HCT116 (cell line): ENCODE results near the gene BIVM. TPM values are rescaled to one million over a fixed set of nuclear protein-coding genes. Genes with fewer than 3 reads are reported as not detected.

Experiments
- ATAC-seq: fragments of 200-7000 bp; cut with Tn5 transposase; 2 replicates; pipeline ENCODE4 v1.9.1; 2020; ENCODE audit warnings: mild to moderate bottlenecking, moderate library complexity
- BruUV-seq: library from RNA; stranded (reverse); fragments of 400-500 nt; replicated peaks from 2 replicates; lab custom pipeline; 2021; lab: Mats Ljungman, UMichigan
- CTCF ChIA-PET: fragments of 300-600 bp; sonication (Branson Sonifier 250); formaldehyde crosslinking; loops from one replicate; lab custom pipeline; 2021; ENCODE audit warnings: antibody characterized with exemption; lab: Charles Lee
- POLR2A ChIA-PET: fragments of 300-600, 350-600 bp; sonication (Branson Sonifier 250); formaldehyde crosslinking; loops from one replicate; lab custom pipeline; 2021; ENCODE audit warnings: antibody characterized with exemption; lab: Charles Lee
- RAD21 ChIA-PET, 2 experiments: fragments of 300-600 bp; sonication (Branson Sonifier 250); formaldehyde crosslinking; loops; one replicate each; lab custom pipeline; 2023; ENCODE audit warnings: low total read pairs in 2 of 2; ENCODE audit not compliant: uncharacterized antibody in 2 of 2, unreplicated experiment in 2 of 2, low non-redundant PET in 1 of 2; lab: Charles Lee
- DNase-seq: peaks from one replicate; pipeline ENCODE4 v3.0.0-alpha.2; 2010; ENCODE audit warnings: low read depth, low spot score
- H2AFZ ChIP-seq: fragments of 200-600 bp; shearing (Covaris generic), sonication (generic); 2 replicates; pipeline ENCODE4 v1.6.1; 2017; ENCODE audit warnings: low read depth, mixed run types, mixed read lengths, antibody characterized with exemption, low read length; ENCODE audit not compliant: poor library complexity, severe bottlenecking
- H3K27ac ChIP-seq: 2 replicates; pipeline ENCODE4 v1.5.1; 2012; ENCODE audit warnings: low read depth, low read length
- H3K27me3 ChIP-seq: fragments of 200-600 bp; sonication (generic); 2 replicates; pipeline ENCODE4 v1.6.1; 2016; ENCODE audit warnings: mixed run types, low read length, mixed read lengths; ENCODE audit not compliant: insufficient read depth
- H3K36me3 ChIP-seq, 2 experiments: fragments of 200-500 bp in 1 of 2; fragments of 200-600 bp in 1 of 2; sonication (Bioruptor generic) in 1 of 2; sonication (generic) in 1 of 2; 2 replicates each; pipeline versions ENCODE4 v1.5.1 to v1.6.1; 2014 to 2016; ENCODE audit warnings: low read length in 2 of 2, inconsistent platforms in 1 of 2, mixed read lengths in 1 of 2, mixed run types in 1 of 2; ENCODE audit not compliant: insufficient read depth in 2 of 2, control insufficient read depth in 1 of 2
- H3K4me1 ChIP-seq, 2 experiments: fragments of 200-600 bp in 1 of 2; sonication (generic) in 1 of 2; 2 replicates each; pipeline versions ENCODE4 v1.5.1 to v1.6.1; 2012 to 2017; ENCODE audit warnings: low read length in 2 of 2, inconsistent platforms in 1 of 2, mild to moderate bottlenecking in 1 of 2, mixed read lengths in 1 of 2, mixed run types in 1 of 2, moderate library complexity in 1 of 2; ENCODE audit not compliant: insufficient read depth in 2 of 2, control insufficient read depth in 1 of 2
- H3K4me2 ChIP-seq: fragments of 200-600 bp; sonication (generic); 2 replicates; pipeline ENCODE4 v1.6.1; 2017; ENCODE audit warnings: mixed run types, low read length, mixed read lengths
- H3K4me3 ChIP-seq, 2 experiments: fragments of 200-600 bp in 1 of 2; sonication (generic) in 1 of 2; replicated peaks in 1 of 2; 2 replicates each; pipeline ENCODE4 v1.5.1; 2011 to 2016; ENCODE audit warnings: low read length in 2 of 2, control low read depth in 1 of 2, low read depth in 1 of 2, mild to moderate bottlenecking in 1 of 2, mixed read lengths in 1 of 2, mixed run types in 1 of 2
- H3K79me2 ChIP-seq: fragments of 200-600 bp; sonication (generic); 2 replicates; pipeline ENCODE4 v1.6.1; 2017; ENCODE audit warnings: mild to moderate bottlenecking, mixed run types, low read length, moderate library complexity, mixed read lengths; ENCODE audit not compliant: insufficient read depth
- H3K9ac ChIP-seq: fragments of 200-600 bp; sonication (generic); 2 replicates; pipeline ENCODE4 v1.6.1; 2016; ENCODE audit warnings: low read length, mixed read lengths
- H3K9me2 ChIP-seq: fragments of 200-600 bp; sonication (generic), shearing (Covaris generic); 2 replicates; pipeline ENCODE4 v1.6.1; 2017; ENCODE audit warnings: mixed run types, mild to moderate bottlenecking, moderate library complexity; ENCODE audit not compliant: insufficient read depth
- H3K9me3 ChIP-seq, 2 experiments: fragments of 200-500 bp in 1 of 2; fragments of 200-600 bp in 1 of 2; sonication (Bioruptor generic) in 1 of 2; sonication (generic) in 1 of 2; 2 replicates each; pipeline ENCODE4 v1.6.1; 2014 to 2017; ENCODE audit warnings: low read length in 2 of 2, mixed read lengths in 2 of 2, inconsistent platforms in 1 of 2, low read depth in 1 of 2, mild to moderate bottlenecking in 1 of 2, mixed run types in 1 of 2, moderate library complexity in 1 of 2; ENCODE audit not compliant: control insufficient read depth in 1 of 2, insufficient read depth in 1 of 2
- H4K20me1 ChIP-seq: fragments of 200-600 bp; sonication (generic), shearing (Covaris generic); 2 replicates; pipeline ENCODE4 v1.6.1; 2017; ENCODE audit warnings: mixed run types, mild to moderate bottlenecking, moderate library complexity; ENCODE audit not compliant: insufficient read depth
- ATF3 ChIP-seq: IDR thresholded peaks from 2 replicates; pipeline ENCODE4 v1.6.1; 2012
- ELF1 ChIP-seq: IDR thresholded peaks from 2 replicates; pipeline ENCODE4 v1.6.1; 2012; ENCODE audit warnings: low read depth, borderline replicate concordance
- JUND ChIP-seq: IDR thresholded peaks from 2 replicates; pipeline ENCODE4 v1.6.1; 2012
- POLR2A ChIP-seq: IDR thresholded peaks from 2 replicates; pipeline ENCODE4 v1.7.0; 2011; ENCODE audit warnings: borderline replicate concordance; ENCODE audit not compliant: insufficient read depth, insufficient read length; ENCODE audit errors: extremely low read depth
- POLR2AphosphoS5 ChIP-seq: IDR thresholded peaks from 2 replicates; pipeline ENCODE4 v1.6.1; 2011; ENCODE audit warnings: mild to moderate bottlenecking, low read depth, low read length, moderate library complexity
- SP1 ChIP-seq: IDR thresholded peaks from 2 replicates; pipeline ENCODE4 v1.6.1; 2012; ENCODE audit warnings: low read depth
- SRF ChIP-seq: IDR thresholded peaks from 2 replicates; pipeline ENCODE4 v1.6.1; 2012; ENCODE audit warnings: low read depth
- YY1 ChIP-seq: IDR thresholded peaks from 2 replicates; pipeline ENCODE4 v1.6.1; 2011; ENCODE audit warnings: low read length, low read depth, moderate library complexity, mild to moderate bottlenecking; ENCODE audit not compliant: insufficient replicate concordance; ENCODE audit errors: extremely low read depth
- ZFX ChIP-seq: fragments of 450-650 bp; IDR thresholded peaks from 2 replicates; pipeline ENCODE4 v1.6.1; 2017
- intact Hi-C: fragments of 100-400 bp; cut with micrococcal nuclease; formaldehyde crosslinking; loops from 2 replicates; pipeline ENCODE4 v1.10.0; 2022
- total RNA-seq: library from RNA; stranded (reverse); gene quantifications from one replicate; pipeline ENCODE4 v1.2.1, GENCODE V29; 2021; ENCODE audit not compliant: unreplicated experiment

The BIVM gene
- total RNA-seq, 1 experiment from 2014 or later = 11.3 TPM

GRCh38 chr13:102773441-102774213 is 25.3 kb upstream of the BIVM start, which contains the start of gene TEX30 (continued):
- peak; percentile 24; the same call in 1 of the 2 replicates for TF ChIP-seq ZFX
- no peak; the same call in 1 of the 2 replicates for TF ChIP-seq SP1
- TF ChIP-seq SRF = no peak
- no peak for TF ChIP-seq ELF1
- TF ChIP-seq JUND = peak; percentile 7; the same call in 1 of the 2 replicates
- peak; percentile 97 for TF ChIP-seq POLR2AphosphoS5
- TF ChIP-seq, all 23 proteins: peak for 7

DNA sequence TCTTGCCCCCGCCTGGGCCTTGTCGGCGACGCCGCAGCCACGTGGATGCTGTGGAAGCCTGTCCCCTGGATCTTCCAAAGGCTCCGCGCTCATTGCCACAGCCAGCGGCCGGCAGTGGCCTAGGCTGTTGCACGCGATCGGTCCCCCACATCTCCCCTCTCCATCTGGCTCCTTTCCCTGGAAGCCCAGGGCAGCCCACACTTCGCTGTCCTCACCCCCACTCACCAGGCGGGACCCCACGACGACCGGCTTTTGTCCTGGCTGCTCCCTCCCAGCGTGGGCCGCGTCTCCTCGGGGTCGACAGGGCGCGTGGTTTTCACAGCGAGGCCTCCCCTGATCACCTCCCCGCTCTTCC is 24.7 kb upstream of the BIVM start:
- POLR2A ChIA-PET = interaction anchor here (1.0 to 1.5 kb wide), 5 partner anchors 15 to 178 kb away, joined by 3 to 8 read pairs (median 4); partner anchors contain the start of genes ERCC5 and TPP2
- H2AFZ ChIP-seq = no peak overlapping the region
- no peak for ATAC-seq
- H3K4me3 ChIP-seq = peak overlapping the region; percentile 36 to 85
- RAD21 ChIA-PET = interaction anchor here in 1 of 2 experiments (1.0 kb wide), 1 partner anchor 49 kb away, joined by 4 read pairs; no protein-coding TSS in a partner anchor
- CTCF ChIA-PET = interaction anchor here (1.3 to 2.0 kb wide), 2 partner anchors 49 to 73 kb away, joined by 4 read pairs; no protein-coding TSS in a partner anchor
- intact Hi-C loops = no loop called here
- H4K20me1 ChIP-seq = no peaks in the 10 kb centered on the region
- no peak for DNase-seq
- H3K79me2 ChIP-seq = peaks cover 24% of the 10 kb centered on the region
- peak overlapping the region; percentile 77 for H3K27ac ChIP-seq
- peak overlapping the region; percentile 87 for H3K9ac ChIP-seq
- TF ChIP-seq YY1 = no peak
- no peak for TF ChIP-seq ELF1
- no peak for TF ChIP-seq ATF3
- TF ChIP-seq POLR2A = no peak
- TF ChIP-seq POLR2AphosphoS5 = no peak
- no peak for TF ChIP-seq ZFX
- TF ChIP-seq, all 23 proteins: peak for 0
- H3K9me2 ChIP-seq = no peaks in the 10 kb centered on the region
- TSS peak; percentile 87 for BruUV-seq
- no peaks in the 10 kb centered on the region for H3K27me3 ChIP-seq
- peak overlapping the region; percentile 96 for H3K4me2 ChIP-seq
- H3K36me3 ChIP-seq = 0 out of 4 replicates have a peak, but pooled peaks cover 0 to 3% of the 10 kb centered on the region in 2 experiments
- H3K4me1 ChIP-seq = peaks cover 0 to 25% of the 10 kb centered on the region in 2 experiments; a peak in 2 of 4 replicates
- H3K9me3 ChIP-seq = no peaks in the 10 kb centered on the region
